Adipose tissue (tissue), 3 donors: ENCODE data around the gene QKI. TPM values are rescaled to one million over a fixed set of nuclear protein-coding genes. Genes with fewer than 3 reads are reported as not detected.
"Not testable (repeated sequence)": the region's sequence is repeated elsewhere in the genome, so short reads cannot be mapped to it uniquely, and the experiment has no call there.

Experiments used
- H3K27ac ChIP-seq: one replicate; pipeline ENCODE4 v1.5.1; 2013; ENCODE audit warnings: low read depth, low read length
- WGBS, 3 donors: extraction: QIAGEN DNeasy Blood & Tissue Kit; methylation state at CpG; one replicate each; pipeline ENCODE4 v1.1.7; 2013; 5-methylcytosine and 5-hydroxymethylcytosine counted together
- polyA plus RNA-seq, 3 donors: library from polyadenylated mRNA; stranded (reverse); fragments of 200-250 nt; gene quantifications; one replicate each; pipeline ENCODE4 v1.2.3, GENCODE V29; 2013
- donor health status: healthy with polysubstance abuse.
- donor health status: Bipolar disorder and iron deficiency.
- donor health status: healthy.

Gene QKI
- polyA plus RNA-seq, 3 donors, result 20.1 to 110 (median 51.2) TPM

GRCh38 chr6:163460307-163460782, 45.8 kb downstream of the QKI start:
- 22 to 54% (median 23%) methylated on average over 5 of the region's 5 CpGs for WGBS, 3 donors
- H3K27ac ChIP-seq, result no peak overlapping the region

GRCh38 chr6:163461696-163462095, 47.2 kb downstream of the QKI start:
- H3K27ac ChIP-seq, result no peak overlapping the region
- 84 to 91% (median 87%) methylated on average over 3 of the region's 3 CpGs for WGBS, 3 donors

- H3K27ac ChIP-seq, result no peak overlapping the region
- WGBS, 3 donors, result 96 to 97% (median 96%) methylated on average over 5 of the region's 5 CpGs
Observed at GRCh38 chr6:163463180-163463579, 48.7 kb downstream of the QKI start.

- no peak overlapping the region for H3K27ac ChIP-seq
- 93 to 99% (median 94%) methylated on average over 1 of the region's 1 CpG for WGBS, 3 donors
Observed at GRCh38 chr6:163463795-163464194, 49.3 kb downstream of the QKI start.

GRCh38 chr6:163466839-163467390, 52.4 kb downstream of the QKI start:
- no peak overlapping the region for H3K27ac ChIP-seq
- WGBS, 3 donors, result 86 to 94% (median 93%) methylated on average over 3 of the region's 3 CpGs

- no peak overlapping the region for H3K27ac ChIP-seq
- 72 to 79% (median 77%) methylated on average over 3 of the region's 3 CpGs for WGBS, 3 donors
Observed at GRCh38 chr6:163468738-163469137, 54.2 kb downstream of the QKI start.

GRCh38 chr6:163469459-163469985, 55.0 kb downstream of the QKI start:
- no peak overlapping the region for H3K27ac ChIP-seq
- 95 to 98% (median 97%) methylated on average over 1 of the region's 1 CpG for WGBS, 3 donors

- H3K27ac ChIP-seq, result no peak overlapping the region
Observed at GRCh38 chr6:163470611-163471010, 56.1 kb downstream of the QKI start.

- WGBS, 3 donors, result 71 to 88% (median 78%) methylated on average over 2 of the region's 2 CpGs
- H3K27ac ChIP-seq, result no peak overlapping the region
Observed at GRCh38 chr6:163474581-163474980, 60.1 kb downstream of the QKI start.

- 98 to 99% (median 98%) methylated on average over 7 of the region's 7 CpGs for WGBS, 3 donors
- not testable (repeated sequence) for H3K27ac ChIP-seq
Observed at GRCh38 chr6:163476946-163477345, 62.4 kb downstream of the QKI start.

GRCh38 chr6:163483107-163483506, 68.6 kb downstream of the QKI start:
- WGBS, 3 donors, result 82 to 96% (median 87%) methylated on average over 2 of the region's 2 CpGs
- H3K27ac ChIP-seq, result no peak overlapping the region

GRCh38 chr6:163485388-163485851, 70.9 kb downstream of the QKI start:
- H3K27ac ChIP-seq, result no peak overlapping the region

GRCh38 chr6:163486821-163487220, 72.3 kb downstream of the QKI start:
- 42 to 57% (median 46%) methylated on average over 3 of the region's 3 CpGs for WGBS, 3 donors
- H3K27ac ChIP-seq, result no peak overlapping the region

More at GRCh38 chr6:163485388-163485851, 70.9 kb downstream of the QKI start:
- WGBS, 3 donors, result 81 to 96% (median 86%) methylated on average over 2 of the region's 2 CpGs

- H3K27ac ChIP-seq, result no peak overlapping the region
- WGBS, 3 donors, result 94 to 97% (median 94%) methylated on average over 1 of the region's 1 CpG
Observed at GRCh38 chr6:163487606-163488005, 73.1 kb downstream of the QKI start.

GRCh38 chr6:163489584-163489983, 75.1 kb downstream of the QKI start:
- 97 to 100% (median 98%) methylated on average over 1 of the region's 1 CpG for WGBS, 3 donors
- no peak overlapping the region for H3K27ac ChIP-seq

GRCh38 chr6:163490826-163491577, 76.5 kb downstream of the QKI start:
- WGBS, 3 donors, result 29 to 66% (median 61%) methylated on average over 4 of the region's 4 CpGs
- H3K27ac ChIP-seq, result no peak overlapping the region

GRCh38 chr6:163491737-163492300, 77.3 kb downstream of the QKI start:
- 68 to 84% (median 84%) methylated on average over 4 of the region's 4 CpGs for WGBS, 3 donors
- no peak overlapping the region for H3K27ac ChIP-seq

- 85 to 89% (median 88%) methylated on average over 6 of the region's 6 CpGs for whole genome bisulfite sequencing, 3 donors
Observed at GRCh38 chr6:163494279-163494727, 79.8 kb downstream of the QKI start.

GRCh38 chr6:163496205-163496604, 81.7 kb downstream of the QKI start:
- no peak overlapping the region for H3K27ac ChIP-seq
- WGBS, 3 donors, result 98 to 100% (median 100%) methylated on average over 1 of the region's 1 CpG

More at GRCh38 chr6:163494279-163494727, 79.8 kb downstream of the QKI start:
- H3K27ac ChIP-seq, result no peak overlapping the region
